Activated T-helper 9 cell treated with anti-CD3 and anti-CD28 coated beads, Interleukin-2, amount 50 U/mL, for 16 hours (primary cell): ENCODE data around the gene MYO10.

ENCODE experiments used
- DNase-seq: peaks from one replicate; pipeline ENCODE4 v3.0.0-alpha.2; 2020; ENCODE audit warnings: low read depth

Gene MYO10

GRCh38 chr5:16812448-16812847, 123.6 kb downstream of the MYO10 start:
- no peak for DNase-seq

GRCh38 chr5:16810208-16810854, 125.8 kb downstream of the MYO10 start:
- no peak for DNase-seq

- DNase-seq, result no peak
These were observed 126.5 kb downstream of the MYO10 start for GRCh38 chr5:16809395-16810207.

- no peak for DNase-seq
These were observed 127.1 kb downstream of the MYO10 start for GRCh38 chr5:16809010-16809394.

GRCh38 chr5:16808021-16808420, 128.1 kb downstream of the MYO10 start:
- DNase-seq, result no peak

GRCh38 chr5:16807547-16807864, 128.6 kb downstream of the MYO10 start:
- no peak for DNase-seq

- DNase-seq, result no peak
These were observed 129.2 kb downstream of the MYO10 start for GRCh38 chr5:16806711-16807546.

GRCh38 chr5:16805486-16805885, 130.6 kb downstream of the MYO10 start:
- no peak for DNase-seq

- DNase-seq, result no peak
These were observed 132.3 kb downstream of the MYO10 start for GRCh38 chr5:16803831-16804230.

GRCh38 chr5:16800477-16800876, 135.6 kb downstream of the MYO10 start:
- DNase-seq, result no peak

GRCh38 chr5:16799796-16800195, 136.3 kb downstream of the MYO10 start:
- DNase-seq, result no peak

GRCh38 chr5:16797951-16798350, 138.1 kb downstream of the MYO10 start:
- DNase-seq, result no peak

- DNase-seq, result no peak
These were observed 141.7 kb downstream of the MYO10 start for GRCh38 chr5:16794269-16794913.

- DNase-seq, result no peak
These were observed 143.4 kb downstream of the MYO10 start for GRCh38 chr5:16792598-16793275.

GRCh38 chr5:16791904-16792597, 144.0 kb downstream of the MYO10 start:
- DNase-seq, result no peak

- DNase-seq, result no peak
These were observed 144.9 kb downstream of the MYO10 start for GRCh38 chr5:16791036-16791705.

GRCh38 chr5:16788957-16789356, 147.1 kb downstream of the MYO10 start:
- DNase-seq, result no peak

GRCh38 chr5:16787278-16787677, 148.8 kb downstream of the MYO10 start:
- no peak for DNase-seq

GRCh38 chr5:16784843-16785791, 151.0 kb downstream of the MYO10 start:
- DNase-seq, result peak; percentile 26
